ENCODE data around the gene AGMO.

- TF ChIP-seq CTCF (IDR thresholded peaks at IDR 0.05; ENCODE audit: insufficient read depth, low read depth, low read length) = no peak
- TF ChIP-seq EZH2 (IDR thresholded peaks at IDR 0.05; ENCODE audit: insufficient read depth, low read length) = no peak
Measured at GRCh38 chr7:15368653-15369052, 193.2 kb downstream of the AGMO start.
